Gastrocnemius medialis (tissue), 4 donors: ENCODE data around the gene USP12.

Source experiments
- POLR2A ChIP-seq, 2 donors: fragments of 450-650 bp; IDR thresholded peaks; one replicate each; pipeline ENCODE4 v1.6.1; 2017; ENCODE audit warnings: antibody characterized with exemption in 2 of 2, mild to moderate bottlenecking in 2 of 2, moderate library complexity in 2 of 2
- TF ChIP-seq, protein P1 (sequence below), 5 experiments: fragments of 450-650 bp in 3 of 5; fragments of 200-600 bp in 2 of 5; sonication (generic) in 2 of 5; IDR thresholded peaks in 4 of 5; conservative IDR thresholded peaks in 1 of 5; 1 replicate in 4 of 5; 2 replicates in 1 of 5; pipeline ENCODE4 v1.5.1; 2016 to 2019; ENCODE audit warnings: antibody characterized with exemption in 5 of 5, mild to moderate bottlenecking in 3 of 5, moderate library complexity in 3 of 5

DNA sequence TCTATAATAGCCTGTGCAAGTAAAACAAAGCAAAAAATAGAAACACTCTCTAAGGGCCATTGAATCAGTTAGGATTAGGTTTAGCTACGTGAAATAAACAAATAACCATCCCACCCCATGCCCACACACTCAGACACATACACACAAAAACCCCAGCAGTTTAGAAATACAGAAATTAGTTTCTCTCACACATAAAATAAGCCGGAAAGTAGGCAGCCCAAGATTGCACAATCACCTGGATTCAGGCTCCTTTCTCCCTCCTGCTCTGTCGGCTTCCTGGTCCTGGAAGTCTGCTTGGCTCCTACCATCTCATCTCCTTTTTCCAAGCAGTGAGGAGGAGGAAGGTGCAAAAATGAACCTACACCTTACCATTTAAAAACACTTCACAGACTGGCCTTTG is 22.6 kb upstream of the USP12 start:
- TF ChIP-seq, protein P1, sequence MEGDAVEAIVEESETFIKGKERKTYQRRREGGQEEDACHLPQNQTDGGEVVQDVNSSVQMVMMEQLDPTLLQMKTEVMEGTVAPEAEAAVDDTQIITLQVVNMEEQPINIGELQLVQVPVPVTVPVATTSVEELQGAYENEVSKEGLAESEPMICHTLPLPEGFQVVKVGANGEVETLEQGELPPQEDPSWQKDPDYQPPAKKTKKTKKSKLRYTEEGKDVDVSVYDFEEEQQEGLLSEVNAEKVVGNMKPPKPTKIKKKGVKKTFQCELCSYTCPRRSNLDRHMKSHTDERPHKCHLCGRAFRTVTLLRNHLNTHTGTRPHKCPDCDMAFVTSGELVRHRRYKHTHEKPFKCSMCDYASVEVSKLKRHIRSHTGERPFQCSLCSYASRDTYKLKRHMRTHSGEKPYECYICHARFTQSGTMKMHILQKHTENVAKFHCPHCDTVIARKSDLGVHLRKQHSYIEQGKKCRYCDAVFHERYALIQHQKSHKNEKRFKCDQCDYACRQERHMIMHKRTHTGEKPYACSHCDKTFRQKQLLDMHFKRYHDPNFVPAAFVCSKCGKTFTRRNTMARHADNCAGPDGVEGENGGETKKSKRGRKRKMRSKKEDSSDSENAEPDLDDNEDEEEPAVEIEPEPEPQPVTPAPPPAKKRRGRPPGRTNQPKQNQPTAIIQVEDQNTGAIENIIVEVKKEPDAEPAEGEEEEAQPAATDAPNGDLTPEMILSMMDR (IDR thresholded peaks at IDR 0.05 in 4 of 5, conservative IDR thresholded peaks at IDR 0.05 in 1 of 5) = no peak
- no peak for TF ChIP-seq POLR2A (IDR thresholded peaks at IDR 0.05)
